ENCODE measurements around the gene ARID4A. TPM values are rescaled to one million over a fixed set of nuclear protein-coding genes. Genes with fewer than 3 reads are reported as not detected.
"Not testable (repeated sequence)": the region's sequence is repeated elsewhere in the genome, so short reads cannot be mapped to it uniquely, and the experiment has no call there.

ARID4A gene
- total RNA-seq, 2 experiments from 2014 or later, result 18.9 to 20.4 TPM

GRCh38 chr14:58332561-58332960 lies 34.2 kb downstream of the ARID4A start:
- no peak overlapping the region for H3K27ac Mint-ChIP-seq
- peaks cover 14% of the 10 kb centered on the region for H3K36me3 Mint-ChIP-seq (ENCODE audit: low read depth)
- H3K27me3 Mint-ChIP-seq (ENCODE audit: low read depth), result no peaks in the 10 kb centered on the region
- CTCF ChIA-PET, result no interaction called here
- no peak overlapping the region for H3K4me3 Mint-ChIP-seq
- intact Hi-C loops (cut with micrococcal nuclease), result loop anchor here (5.0 kb wide), 1 partner anchor 855 kb away; the partner anchor contains the start of gene DAAM1
- no peak for DNase-seq
- peaks cover 20% of the 10 kb centered on the region for H3K4me1 Mint-ChIP-seq (ENCODE audit: low read depth)
- H3K9me3 Mint-ChIP-seq, result no peaks in the 10 kb centered on the region

GRCh38 chr14:58339666-58340065 lies 41.3 kb downstream of the ARID4A start:
- Mint-ChIP-seq H3K4me1 (ENCODE audit: low read depth) (peaks cover 13% of the 10 kb centered on the region), H3K36me3 (ENCODE audit: low read depth) (peaks cover 14% of the 10 kb centered on the region)
- H3K9me3 Mint-ChIP-seq; CTCF ChIA-PET; H3K27ac Mint-ChIP-seq; H3K4me3 Mint-ChIP-seq; H3K27me3 Mint-ChIP-seq (ENCODE audit: low read depth); intact Hi-C loops (cut with micrococcal nuclease); DNase-seq: not testable (repeated sequence)

GRCh38 chr14:58341152-58341748 lies 42.9 kb downstream of the ARID4A start:
- H3K4me1 Mint-ChIP-seq (ENCODE audit: low read depth), result peaks cover 8% of the 10 kb centered on the region
- CTCF ChIA-PET, result interaction anchor here (1.3 kb wide), 1 partner anchor 10 kb away, joined by 3 read pairs; no protein-coding TSS in a partner anchor
- intact Hi-C loops (cut with micrococcal nuclease), result no loop called here

GRCh38 chr14:58343535-58343934 lies 45.2 kb downstream of the ARID4A start:
- H3K4me3 Mint-ChIP-seq; H3K27me3 Mint-ChIP-seq (ENCODE audit: low read depth); H3K9me3 Mint-ChIP-seq; H3K27ac Mint-ChIP-seq; intact Hi-C loops (cut with micrococcal nuclease); CTCF ChIA-PET; H3K4me1 Mint-ChIP-seq (ENCODE audit: low read depth); DNase-seq: not testable (repeated sequence)
- peaks cover 22% of the 10 kb centered on the region for H3K36me3 Mint-ChIP-seq (ENCODE audit: low read depth)

More at GRCh38 chr14:58341152-58341748, 42.9 kb downstream of the ARID4A start:
- DNase-seq, result no peak
- Mint-ChIP-seq H3K4me3 (no peak overlapping the region), H3K9me3 (no peaks in the 10 kb centered on the region), H3K27me3 (ENCODE audit: low read depth) (no peaks in the 10 kb centered on the region), H3K36me3 (ENCODE audit: low read depth) (peaks cover 13% of the 10 kb centered on the region), H3K27ac (no peak overlapping the region)

- Mint-ChIP-seq H3K4me3 (peak overlapping the region; percentile 54), H3K36me3 (ENCODE audit: low read depth) (peaks cover 24% of the 10 kb centered on the region), H3K27me3 (ENCODE audit: low read depth) (no peaks in the 10 kb centered on the region), H3K9me3 (no peaks in the 10 kb centered on the region), H3K27ac (peak overlapping the region; percentile 52), H3K4me1 (ENCODE audit: low read depth) (peaks cover 22% of the 10 kb centered on the region)
- CTCF ChIA-PET, result no interaction called here
- intact Hi-C loops (cut with micrococcal nuclease), result loop anchor here (1.0 kb wide), 1 partner anchor 22 kb away; no protein-coding TSS in a partner anchor
- DNase-seq, result no peak
Observed at GRCh38 chr14:58353516-58354299, 55.4 kb downstream of the ARID4A start.

- H3K4me3 Mint-ChIP-seq, result no peak overlapping the region
- CTCF ChIA-PET, result no interaction called here
- H3K36me3 Mint-ChIP-seq (ENCODE audit: low read depth), result peaks cover 24% of the 10 kb centered on the region
- H3K4me1 Mint-ChIP-seq (ENCODE audit: low read depth), result peaks cover 22% of the 10 kb centered on the region
- intact Hi-C loops (cut with micrococcal nuclease), result no loop called here
- no peak for DNase-seq
- no peaks in the 10 kb centered on the region for H3K9me3 Mint-ChIP-seq
- no peaks in the 10 kb centered on the region for H3K27me3 Mint-ChIP-seq (ENCODE audit: low read depth)
- no peak overlapping the region for H3K27ac Mint-ChIP-seq
Observed at GRCh38 chr14:58354808-58355207, 56.5 kb downstream of the ARID4A start.

GRCh38 chr14:58356268-58356667 lies 57.9 kb downstream of the ARID4A start:
- DNase-seq, result no peak
- Mint-ChIP-seq H3K36me3 (ENCODE audit: low read depth) (peaks cover 20% of the 10 kb centered on the region), H3K27me3 (ENCODE audit: low read depth) (no peaks in the 10 kb centered on the region), H3K27ac (no peak overlapping the region), H3K4me3 (no peak overlapping the region), H3K4me1 (ENCODE audit: low read depth) (peaks cover 22% of the 10 kb centered on the region), H3K9me3 (no peaks in the 10 kb centered on the region)
- CTCF ChIA-PET, result no interaction called here
- intact Hi-C loops (cut with micrococcal nuclease), result no loop called here

- H3K27ac Mint-ChIP-seq; H3K4me1 Mint-ChIP-seq (ENCODE audit: low read depth); CTCF ChIA-PET; H3K9me3 Mint-ChIP-seq; H3K27me3 Mint-ChIP-seq (ENCODE audit: low read depth); DNase-seq; H3K4me3 Mint-ChIP-seq: not testable (repeated sequence)
- H3K36me3 Mint-ChIP-seq (ENCODE audit: low read depth), result peaks cover 12% of the 10 kb centered on the region
- intact Hi-C loops (cut with micrococcal nuclease), result loop anchor here (1.0 to 2.0 kb wide), 2 partner anchors 64 to 161 kb away; partner anchors contain the start of genes ACTR10 and ARID4A
Observed at GRCh38 chr14:58362272-58362671, 63.9 kb downstream of the ARID4A start.

- intact Hi-C loops (cut with micrococcal nuclease), result loop anchor here (1.0 to 2.0 kb wide), 3 partner anchors 65 to 255 kb away; partner anchors contain the start of genes ACTR10 and ARID4A
Observed at GRCh38 chr14:58362798-58363412, 64.5 kb downstream of the ARID4A start.

GRCh38 chr14:58364316-58364715 lies 66.0 kb downstream of the ARID4A start:
- Mint-ChIP-seq H3K27ac (no peak overlapping the region), H3K9me3 (no peaks in the 10 kb centered on the region), H3K27me3 (ENCODE audit: low read depth) (no peaks in the 10 kb centered on the region), H3K4me1 (ENCODE audit: low read depth) (peaks cover 2% of the 10 kb centered on the region), H3K36me3 (ENCODE audit: low read depth) (peaks cover 15% of the 10 kb centered on the region), H3K4me3 (no peak overlapping the region)
- intact Hi-C loops (cut with micrococcal nuclease), result no loop called here
- no peak for DNase-seq
- CTCF ChIA-PET, result interaction anchor here (0.7 kb wide), 1 partner anchor 29 kb away, joined by 3 read pairs; no protein-coding TSS in a partner anchor

More at GRCh38 chr14:58362798-58363412, 64.5 kb downstream of the ARID4A start:
- H3K36me3 Mint-ChIP-seq (ENCODE audit: low read depth), result peaks cover 15% of the 10 kb centered on the region
- peaks cover 2% of the 10 kb centered on the region for H3K4me1 Mint-ChIP-seq (ENCODE audit: low read depth)
- no peak overlapping the region for H3K4me3 Mint-ChIP-seq
- no peaks in the 10 kb centered on the region for H3K27me3 Mint-ChIP-seq (ENCODE audit: low read depth)
- CTCF ChIA-PET, result no interaction called here
- DNase-seq, result no peak
- no peaks in the 10 kb centered on the region for H3K9me3 Mint-ChIP-seq
- H3K27ac Mint-ChIP-seq, result no peak overlapping the region

- Mint-ChIP-seq H3K4me1 (ENCODE audit: low read depth) (peaks cover 2% of the 10 kb centered on the region), H3K27me3 (ENCODE audit: low read depth) (no peaks in the 10 kb centered on the region), H3K36me3 (ENCODE audit: low read depth) (peaks cover 17% of the 10 kb centered on the region), H3K4me3 (no peak overlapping the region), H3K9me3 (no peaks in the 10 kb centered on the region), H3K27ac (no peak overlapping the region)
- CTCF ChIA-PET, result interaction anchor here (0.7 kb wide), 1 partner anchor 28 kb away, joined by 3 read pairs; the partner anchor contains the start of gene TOMM20L
- no peak for DNase-seq
- intact Hi-C loops (cut with micrococcal nuclease), result no loop called here
Observed at GRCh38 chr14:58367296-58367695, 68.9 kb downstream of the ARID4A start.

- Mint-ChIP-seq H3K9me3 (no peaks in the 10 kb centered on the region), H3K36me3 (ENCODE audit: low read depth) (peaks cover 17% of the 10 kb centered on the region), H3K4me1 (ENCODE audit: low read depth) (peaks cover 2% of the 10 kb centered on the region), H3K27ac (no peak overlapping the region), H3K4me3 (no peak overlapping the region), H3K27me3 (ENCODE audit: low read depth) (no peaks in the 10 kb centered on the region)
- CTCF ChIA-PET, result no interaction called here
- intact Hi-C loops (cut with micrococcal nuclease), result no loop called here
- no peak for DNase-seq
Observed at GRCh38 chr14:58368956-58369355, 70.6 kb downstream of the ARID4A start.
